Activated naive CD8-positive, alpha-beta T cell (primary cell): ENCODE results near the gene HUS1B.
A peak's percentile ranks its signal among the peaks of the same experiment; 100 is the strongest.
"Not testable (repeated sequence)": the region's sequence is repeated elsewhere in the genome, so short reads cannot be mapped to it uniquely, and the experiment has no call there.

ENCODE experiments used
- H3K27ac Mint-ChIP-seq: one replicate; pipeline ENCODE4 v1.8.0; 2021; ENCODE audit warnings: mixed read lengths
- H3K27me3 Mint-ChIP-seq: one replicate; pipeline ENCODE4 v1.8.0; 2021; ENCODE audit warnings: mixed read lengths
- H3K36me3 Mint-ChIP-seq: one replicate; pipeline ENCODE4 v1.8.0; 2021; ENCODE audit warnings: mixed read lengths
- H3K4me1 Mint-ChIP-seq: one replicate; pipeline ENCODE4 v1.8.0; 2021; ENCODE audit warnings: low read depth, mixed read lengths
- H3K4me3 Mint-ChIP-seq: one replicate; pipeline ENCODE4 v1.8.0; 2021; ENCODE audit warnings: mild to moderate bottlenecking, mixed read lengths
- H3K9me3 Mint-ChIP-seq: one replicate; pipeline ENCODE4 v1.8.0; 2021; ENCODE audit warnings: low read depth, mixed read lengths

HUS1B gene

GRCh38 chr6:686497-686896 lies 29.6 kb upstream of the HUS1B start:
- H3K27me3 Mint-ChIP-seq: no peaks in the 10 kb centered on the region
- peaks cover 59% of the 10 kb centered on the region for H3K4me1 Mint-ChIP-seq
- no peak overlapping the region for H3K27ac Mint-ChIP-seq
- H3K36me3 Mint-ChIP-seq: peaks cover 9% of the 10 kb centered on the region
- H3K4me3 Mint-ChIP-seq: no peak overlapping the region
- no peaks in the 10 kb centered on the region for H3K9me3 Mint-ChIP-seq

- H3K36me3 Mint-ChIP-seq: peaks cover 9% of the 10 kb centered on the region
- H3K4me1 Mint-ChIP-seq: peaks cover 58% of the 10 kb centered on the region
- peak overlapping the region; percentile 88 for H3K27ac Mint-ChIP-seq
- H3K9me3 Mint-ChIP-seq: no peaks in the 10 kb centered on the region
- H3K4me3 Mint-ChIP-seq: peak overlapping the region; percentile 58
- no peaks in the 10 kb centered on the region for H3K27me3 Mint-ChIP-seq
Observed at GRCh38 chr6:684831-685636, 28.1 kb upstream of the HUS1B start.

- Mint-ChIP-seq H3K9me3 (no peaks in the 10 kb centered on the region), H3K4me1 (peaks cover 56% of the 10 kb centered on the region), H3K36me3 (peaks cover 4% of the 10 kb centered on the region), H3K4me3 (peak overlapping the region; percentile 58), H3K27me3 (no peaks in the 10 kb centered on the region), H3K27ac (peak overlapping the region; percentile 41)
Observed at GRCh38 chr6:683742-684440, 27.0 kb upstream of the HUS1B start.

- Mint-ChIP-seq H3K36me3 (peaks cover 7% of the 10 kb centered on the region), H3K27me3 (no peaks in the 10 kb centered on the region), H3K27ac (no peak overlapping the region), H3K4me1 (peaks cover 61% of the 10 kb centered on the region), H3K4me3 (no peak overlapping the region), H3K9me3 (no peaks in the 10 kb centered on the region)
Observed at GRCh38 chr6:680666-681340, 23.9 kb upstream of the HUS1B start.

GRCh38 chr6:680251-680650 lies 23.4 kb upstream of the HUS1B start:
- Mint-ChIP-seq H3K27ac (no peak overlapping the region), H3K4me1 (peaks cover 57% of the 10 kb centered on the region), H3K27me3 (no peaks in the 10 kb centered on the region), H3K4me3 (no peak overlapping the region), H3K36me3 (peaks cover 7% of the 10 kb centered on the region), H3K9me3 (no peaks in the 10 kb centered on the region)

DNA sequence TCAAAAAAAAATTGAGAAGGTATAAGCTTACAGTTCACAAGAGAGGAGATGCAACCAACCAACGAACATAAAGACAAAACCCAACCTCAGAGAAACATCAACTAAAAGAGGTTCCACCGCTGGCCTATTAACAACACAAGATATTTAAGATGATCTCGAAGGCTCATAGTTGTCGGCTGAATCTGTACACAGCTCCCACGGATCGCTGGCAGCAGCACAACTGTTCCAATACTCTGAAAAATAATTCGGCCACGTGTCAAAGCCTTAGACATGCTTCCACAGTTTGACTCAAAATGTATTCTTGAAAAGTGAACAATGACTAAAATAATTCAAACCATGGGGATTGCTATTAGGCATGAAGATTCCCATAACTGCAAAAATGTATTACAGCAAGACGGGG lies 22.4 kb upstream of the HUS1B start:
- H3K27me3 Mint-ChIP-seq: no peaks in the 10 kb centered on the region
- H3K4me1 Mint-ChIP-seq: peaks cover 58% of the 10 kb centered on the region
- H3K36me3 Mint-ChIP-seq: peaks cover 7% of the 10 kb centered on the region
- no peak overlapping the region for H3K4me3 Mint-ChIP-seq
- no peak overlapping the region for H3K27ac Mint-ChIP-seq
- H3K9me3 Mint-ChIP-seq: no peaks in the 10 kb centered on the region

- no peaks in the 10 kb centered on the region for H3K27me3 Mint-ChIP-seq
- no peak overlapping the region for H3K27ac Mint-ChIP-seq
Observed at GRCh38 chr6:678520-678919, 21.6 kb upstream of the HUS1B start.

GRCh38 chr6:677919-678318 lies 21.0 kb upstream of the HUS1B start:
- Mint-ChIP-seq H3K27ac (no peak overlapping the region), H3K4me3 (no peak overlapping the region), H3K27me3 (no peaks in the 10 kb centered on the region), H3K4me1 (peaks cover 44% of the 10 kb centered on the region), H3K9me3 (no peaks in the 10 kb centered on the region), H3K36me3 (peaks cover 7% of the 10 kb centered on the region)

More at GRCh38 chr6:678520-678919, 21.6 kb upstream of the HUS1B start:
- no peak overlapping the region for H3K4me3 Mint-ChIP-seq
- H3K9me3 Mint-ChIP-seq: no peaks in the 10 kb centered on the region
- H3K4me1 Mint-ChIP-seq: peaks cover 50% of the 10 kb centered on the region
- peaks cover 7% of the 10 kb centered on the region for H3K36me3 Mint-ChIP-seq

DNA sequence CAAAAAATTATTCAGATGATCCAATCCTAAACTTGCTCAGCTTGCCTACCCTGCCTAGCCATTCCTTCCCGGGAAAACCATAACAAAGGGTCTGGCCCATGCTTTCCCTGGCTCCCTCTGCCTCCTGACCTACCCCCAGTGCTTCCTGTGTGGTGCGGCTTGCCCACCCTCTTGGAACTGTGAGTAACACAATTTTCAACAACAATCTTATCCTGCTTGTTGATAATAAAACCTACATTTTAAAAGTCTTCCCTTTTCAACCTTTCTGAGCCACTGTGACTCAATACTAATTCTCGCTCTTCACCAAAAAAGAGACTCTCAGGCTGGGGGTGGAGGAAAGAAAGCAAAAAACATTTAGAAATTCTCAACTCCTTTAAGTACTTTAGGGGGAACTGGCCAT lies 18.1 kb upstream of the HUS1B start:
- no peaks in the 10 kb centered on the region for H3K27me3 Mint-ChIP-seq
- peaks cover 7% of the 10 kb centered on the region for H3K9me3 Mint-ChIP-seq
- peaks cover 31% of the 10 kb centered on the region for H3K4me1 Mint-ChIP-seq
- peaks cover 13% of the 10 kb centered on the region for H3K36me3 Mint-ChIP-seq
- peak overlapping the region; percentile 77 for H3K27ac Mint-ChIP-seq
- H3K4me3 Mint-ChIP-seq: peak overlapping the region; percentile 44

DNA sequence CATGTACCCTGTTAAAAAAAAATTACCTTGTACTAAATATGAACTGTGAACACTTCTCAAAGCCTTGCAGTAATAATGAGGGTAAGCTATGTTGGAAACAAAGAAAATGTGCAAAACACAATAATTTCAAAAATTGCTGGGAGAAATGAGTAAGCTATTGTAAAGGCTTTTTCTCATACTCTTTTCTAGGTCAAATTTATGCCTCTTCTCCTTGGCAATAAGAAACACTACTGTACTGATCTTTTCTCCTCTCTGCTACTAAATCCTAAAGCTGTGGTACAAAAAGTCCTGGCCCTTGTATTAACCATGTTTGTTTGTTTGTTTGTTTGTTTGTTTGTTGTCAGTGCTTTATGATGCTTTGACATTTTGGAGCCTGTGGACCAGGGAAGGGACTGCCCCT lies 17.5 kb upstream of the HUS1B start:
- H3K27me3 Mint-ChIP-seq: no peaks in the 10 kb centered on the region
- H3K27ac Mint-ChIP-seq: no peak overlapping the region
- H3K9me3 Mint-ChIP-seq: peaks cover 7% of the 10 kb centered on the region
- H3K4me1 Mint-ChIP-seq: peaks cover 26% of the 10 kb centered on the region
- H3K36me3 Mint-ChIP-seq: peaks cover 13% of the 10 kb centered on the region
- no peak overlapping the region for H3K4me3 Mint-ChIP-seq

GRCh38 chr6:667253-667927 lies 10.5 kb upstream of the HUS1B start:
- H3K27me3 Mint-ChIP-seq: no peaks in the 10 kb centered on the region
- H3K4me1 Mint-ChIP-seq: peaks cover 44% of the 10 kb centered on the region
- H3K9me3 Mint-ChIP-seq: peaks cover 14% of the 10 kb centered on the region
- H3K27ac Mint-ChIP-seq: no peak overlapping the region
- H3K4me3 Mint-ChIP-seq: no peak overlapping the region
- H3K36me3 Mint-ChIP-seq: peaks cover 30% of the 10 kb centered on the region

GRCh38 chr6:665403-666267 lies 8.7 kb upstream of the HUS1B start:
- no peak overlapping the region for H3K27ac Mint-ChIP-seq
- no peak overlapping the region for H3K4me3 Mint-ChIP-seq
- peaks cover 24% of the 10 kb centered on the region for H3K36me3 Mint-ChIP-seq
- H3K9me3 Mint-ChIP-seq: peaks cover 9% of the 10 kb centered on the region
- peaks cover 57% of the 10 kb centered on the region for H3K4me1 Mint-ChIP-seq
- H3K27me3 Mint-ChIP-seq: no peaks in the 10 kb centered on the region

DNA sequence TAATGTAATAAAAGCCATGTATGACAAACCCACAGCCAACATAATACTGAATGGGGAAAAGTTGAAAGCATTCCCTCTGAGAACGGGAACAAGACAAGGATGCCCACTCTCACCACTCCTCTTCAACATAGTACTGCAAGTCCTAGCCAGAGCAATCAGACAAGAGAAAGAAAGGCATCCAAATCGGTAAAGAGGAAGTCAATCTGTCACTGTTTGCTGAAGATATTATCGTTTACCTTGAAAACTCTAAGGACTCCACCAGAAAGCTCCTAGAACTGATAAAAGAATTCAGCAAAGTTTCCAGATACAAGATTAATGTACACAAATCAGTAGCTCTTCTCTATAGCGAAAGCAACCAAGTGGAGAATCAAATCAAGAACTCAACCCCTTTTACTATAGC lies 6.9 kb upstream of the HUS1B start:
- not testable (repeated sequence) for H3K27me3 Mint-ChIP-seq, H3K27ac Mint-ChIP-seq, H3K9me3 Mint-ChIP-seq, H3K4me3 Mint-ChIP-seq
- H3K36me3 Mint-ChIP-seq: peaks cover 22% of the 10 kb centered on the region
- H3K4me1 Mint-ChIP-seq: peaks cover 71% of the 10 kb centered on the region
